Lung (tissue), 12 donors: Measurements from ENCODE around the gene PODXL2. TPM values are rescaled to one million over a fixed set of nuclear protein-coding genes. Genes with fewer than 3 reads are reported as not detected.

Source experiments
- ATAC-seq: fragments of 200-7000 bp; cut with Tn5 transposase; one replicate; pipeline ENCODE4 v1.9.1; 2020; ENCODE audit warnings: moderate number of reproducible peaks; ENCODE audit not compliant: insufficient read depth, low FRiP score
- DNase-seq, 3 donors: peaks; one replicate each; pipeline ENCODE4 v3.0.0-alpha.2; 2013 to 2017
- H3K27ac ChIP-seq, 2 donors: one replicate each; pipeline ENCODE4 v1.5.1; 2013; ENCODE audit warnings: mild to moderate bottlenecking in 2 of 2, moderate library complexity in 2 of 2, control low read depth in 1 of 2, inconsistent platforms in 1 of 2, low read depth in 1 of 2, low read length in 1 of 2
- H3K27me3 ChIP-seq, 3 donors: one replicate each; pipeline ENCODE4 v1.5.1; 2013; ENCODE audit warnings: low read length in 2 of 3; ENCODE audit not compliant: control insufficient read depth in 3 of 3, insufficient read depth in 3 of 3
- H3K36me3 ChIP-seq, 4 donors: one replicate each; pipeline ENCODE4 v1.5.1; 2013; ENCODE audit warnings: low read length in 4 of 4, mild to moderate bottlenecking in 1 of 4, moderate library complexity in 1 of 4; ENCODE audit not compliant: control insufficient read depth in 4 of 4, insufficient read depth in 4 of 4
- H3K4me1 ChIP-seq, 5 donors: one replicate each; pipeline ENCODE4 v1.5.1; 2013; ENCODE audit warnings: low read length in 5 of 5, mild to moderate bottlenecking in 2 of 5, moderate library complexity in 1 of 5; ENCODE audit not compliant: control insufficient read depth in 5 of 5, insufficient read depth in 5 of 5
- H3K4me3 ChIP-seq: one replicate; pipeline ENCODE4 v1.5.1; 2013; ENCODE audit warnings: mild to moderate bottlenecking, control low read depth, moderate library complexity
- H3K9ac ChIP-seq, 2 donors: one replicate each; pipeline ENCODE4 v1.5.1; 2013; ENCODE audit warnings: low read length in 2 of 2, control low read depth in 1 of 2; ENCODE audit not compliant: insufficient read depth in 1 of 2
- H3K9me3 ChIP-seq, 4 donors: one replicate each; pipeline ENCODE4 v1.5.1; 2013; ENCODE audit warnings: low read length in 3 of 4, mild to moderate bottlenecking in 1 of 4, moderate library complexity in 1 of 4; ENCODE audit not compliant: control insufficient read depth in 4 of 4, insufficient read depth in 3 of 4
- CTCF ChIP-seq: IDR thresholded peaks from 2 replicates; pipeline ENCODE4 v1.5.1; 2012; ENCODE audit warnings: mild to moderate bottlenecking; ENCODE audit errors: control extremely low read depth, extremely low read depth
- WGBS, 2 donors: extraction: QIAGEN DNeasy Blood & Tissue Kit; methylation state at CpG; one replicate each; pipeline ENCODE4 v1.1.7; 2013; 5-methylcytosine and 5-hydroxymethylcytosine counted together
- polyA plus RNA-seq, 2 donors: library from polyadenylated mRNA; stranded (reverse); fragments of 200-250 nt; gene quantifications; one replicate each; pipeline ENCODE4 v1.2.1, GENCODE V29; 2013
- total RNA-seq, 2 donors: library from RNA; depleted of rRNA in 1 of 2; stranded (reverse); fragments of >200 nt in 1 of 2; gene quantifications; one replicate each; pipeline ENCODE4 v1.2.1, GENCODE V29; 2014 to 2021
- donor health status: control.
- donor health status: control.
- donor health status: Bipolar disorder and iron deficiency.
- donor health status: healthy.
- donor health status: DM: yes; HTN: yes; CAD: no.

PODXL2 gene
- total and polyA plus RNA-seq, 4 donors = 3.1 to 7.3 (median 4.6) TPM

- no peak for TF ChIP-seq CTCF
- DNase-seq (no peak), ATAC-seq (no peak)
- Histone ChIP-seq H3K27me3 (no peaks in the 10 kb centered on the region), H3K4me1 (peaks cover 4 to 46% (median 12%) of the 10 kb centered on the region in 5 donors), H3K36me3 (peaks cover 0 to 3% (median 0%) of the 10 kb centered on the region in 4 donors), H3K27ac (peak overlapping the region in 1 of 2 donors; percentile 18), H3K9ac (no peak overlapping the region), H3K4me3 (no peak overlapping the region), H3K9me3 (no peaks in the 10 kb centered on the region)
- 45 to 56% methylated on average over 8 of the region's 8 CpGs for WGBS, 2 donors
Measured at GRCh38 chr3:127715532-127715931, 86.5 kb downstream of the PODXL2 start.

DNA sequence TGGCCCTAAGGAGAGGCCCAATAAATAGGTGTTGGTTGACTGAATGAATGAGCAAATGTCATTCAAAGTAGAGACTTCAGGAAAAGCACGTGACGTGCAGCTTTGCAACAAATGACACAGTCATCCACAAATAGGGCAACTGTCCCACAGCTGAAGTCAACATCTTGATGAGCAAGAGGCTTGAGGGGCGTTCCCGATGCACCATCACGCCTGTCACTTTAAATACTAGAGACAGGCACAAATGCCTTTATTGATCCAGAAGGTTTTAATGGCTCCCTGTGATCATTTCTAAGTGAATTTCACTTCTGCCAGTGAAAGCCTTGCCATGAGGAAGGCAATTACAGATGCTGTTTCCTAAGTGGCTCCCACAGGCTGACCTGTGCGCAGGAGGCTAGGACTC, 87.4 kb downstream of the PODXL2 start:
- H3K27ac ChIP-seq = no peak overlapping the region
- H3K4me3 ChIP-seq = no peak overlapping the region
- ATAC-seq = no peak
- H3K9me3 ChIP-seq = no peaks in the 10 kb centered on the region
- H3K27me3 ChIP-seq = no peaks in the 10 kb centered on the region
- H3K4me1 ChIP-seq = peaks cover 4 to 55% (median 16%) of the 10 kb centered on the region in 5 donors
- WGBS, 2 donors = 94 to 98% methylated on average over 6 of the region's 6 CpGs
- no peak for DNase-seq
- peaks cover 0 to 3% (median 0%) of the 10 kb centered on the region in 4 donors for H3K36me3 ChIP-seq
- no peak for TF ChIP-seq CTCF
- H3K9ac ChIP-seq = no peak overlapping the region

DNA sequence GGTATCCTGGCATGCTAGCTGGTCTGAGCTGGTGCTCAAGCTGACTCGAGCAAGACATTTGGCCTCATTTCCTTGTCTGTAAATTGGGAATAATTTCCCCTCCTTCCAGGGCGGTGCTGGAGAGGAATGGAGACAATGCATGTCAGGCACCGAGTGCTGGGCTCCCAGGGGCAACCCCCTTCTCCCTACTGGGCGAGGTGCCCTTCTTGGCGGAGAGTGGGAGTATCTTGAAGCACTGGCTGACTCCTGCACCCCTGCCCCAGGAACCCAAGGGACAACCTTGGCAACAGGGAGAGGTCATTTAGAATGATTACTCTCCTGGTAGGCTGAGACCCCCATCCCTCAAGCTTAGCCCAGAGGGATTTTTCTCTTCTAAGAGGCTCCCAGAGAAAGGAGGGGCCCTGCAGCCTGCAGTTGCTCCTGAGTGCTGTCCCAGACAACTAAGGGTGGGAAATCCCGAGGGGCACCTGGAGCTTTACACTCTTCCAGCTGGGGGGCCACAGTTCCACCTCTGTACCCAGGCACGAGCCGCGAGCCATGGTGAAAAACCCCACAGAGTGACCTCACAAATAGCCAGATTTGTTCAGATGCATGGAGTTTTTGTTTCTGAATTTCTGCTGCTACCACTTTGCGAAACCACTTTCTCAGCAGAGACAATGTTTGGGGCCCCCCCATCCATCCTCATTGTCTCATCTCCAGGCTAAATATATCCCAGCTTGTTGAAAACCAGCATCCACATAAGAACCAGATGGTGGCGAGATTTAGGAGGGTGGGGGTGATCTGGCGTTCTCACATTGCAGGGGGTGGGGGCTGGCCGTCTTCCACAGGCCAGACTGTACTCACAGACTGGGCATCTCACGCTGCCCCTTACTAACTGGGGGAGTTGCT, 88.6 kb downstream of the PODXL2 start:
- WGBS, 2 donors = 81 to 92% methylated on average over 14 of the region's 14 CpGs
- DNase-seq (peak in 2 of 3 donors; percentile 34 to 71), ATAC-seq (no peak)
- Histone ChIP-seq H3K27ac (no peak overlapping the region), H3K4me3 (no peak overlapping the region), H3K9ac (no peak overlapping the region), H3K27me3 (no peaks in the 10 kb centered on the region), H3K36me3 (peaks cover 0 to 3% (median 0%) of the 10 kb centered on the region in 4 donors), H3K9me3 (no peaks in the 10 kb centered on the region), H3K4me1 (peaks cover 6 to 64% (median 17%) of the 10 kb centered on the region in 5 donors)
- TF ChIP-seq CTCF = no peak
